Skeletal muscle tissue (tissue), 4 donors: Measurements from ENCODE around the gene FAM72B. TPM values are rescaled to one million over a fixed set of nuclear protein-coding genes. Genes with fewer than 3 reads are reported as not detected.
"Not testable (repeated sequence)": the region's sequence is repeated elsewhere in the genome, so short reads cannot be mapped to it uniquely, and the experiment has no call there.

Experiments
- H3K27ac ChIP-seq: one replicate; pipeline ENCODE4 v1.7.0; 2013; ENCODE audit warnings: mild to moderate bottlenecking, low read depth, low read length, inconsistent platforms
- H3K27me3 ChIP-seq, 3 donors: one replicate each; pipeline ENCODE4 v1.7.0; 2013; ENCODE audit warnings: low read length in 3 of 3; ENCODE audit not compliant: control insufficient read depth in 3 of 3, insufficient read depth in 3 of 3
- H3K36me3 ChIP-seq, 3 donors: one replicate each; pipeline ENCODE4 v1.7.0; 2013; ENCODE audit warnings: low read length in 3 of 3; ENCODE audit not compliant: control insufficient read depth in 3 of 3, insufficient read depth in 3 of 3
- H3K4me1 ChIP-seq, 3 donors: one replicate each; pipeline ENCODE4 v1.7.0; 2013; ENCODE audit warnings: low read length in 3 of 3, mild to moderate bottlenecking in 3 of 3; ENCODE audit not compliant: control insufficient read depth in 3 of 3, insufficient read depth in 3 of 3
- H3K4me3 ChIP-seq, 3 donors: one replicate each; pipeline ENCODE4 v1.7.0; 2013; ENCODE audit warnings: low read length in 3 of 3
- H3K9ac ChIP-seq, 3 donors: one replicate each; pipeline ENCODE4 v1.7.0; 2013; ENCODE audit warnings: low read length in 3 of 3, mild to moderate bottlenecking in 3 of 3, moderate library complexity in 2 of 3, low read depth in 1 of 3
- H3K9me3 ChIP-seq, 3 donors: one replicate each; pipeline ENCODE4 v1.7.0; 2013; ENCODE audit warnings: low read length in 3 of 3; ENCODE audit not compliant: control insufficient read depth in 3 of 3
- total RNA-seq: library from RNA; depleted of rRNA; stranded (reverse); fragments of >200 nt; gene quantifications from one replicate; pipeline ENCODE4 v1.2.3, GENCODE V29; 2014
- donor health status: Osteomylitis.

Gene FAM72B
- total RNA-seq: 1.0 TPM

DNA sequence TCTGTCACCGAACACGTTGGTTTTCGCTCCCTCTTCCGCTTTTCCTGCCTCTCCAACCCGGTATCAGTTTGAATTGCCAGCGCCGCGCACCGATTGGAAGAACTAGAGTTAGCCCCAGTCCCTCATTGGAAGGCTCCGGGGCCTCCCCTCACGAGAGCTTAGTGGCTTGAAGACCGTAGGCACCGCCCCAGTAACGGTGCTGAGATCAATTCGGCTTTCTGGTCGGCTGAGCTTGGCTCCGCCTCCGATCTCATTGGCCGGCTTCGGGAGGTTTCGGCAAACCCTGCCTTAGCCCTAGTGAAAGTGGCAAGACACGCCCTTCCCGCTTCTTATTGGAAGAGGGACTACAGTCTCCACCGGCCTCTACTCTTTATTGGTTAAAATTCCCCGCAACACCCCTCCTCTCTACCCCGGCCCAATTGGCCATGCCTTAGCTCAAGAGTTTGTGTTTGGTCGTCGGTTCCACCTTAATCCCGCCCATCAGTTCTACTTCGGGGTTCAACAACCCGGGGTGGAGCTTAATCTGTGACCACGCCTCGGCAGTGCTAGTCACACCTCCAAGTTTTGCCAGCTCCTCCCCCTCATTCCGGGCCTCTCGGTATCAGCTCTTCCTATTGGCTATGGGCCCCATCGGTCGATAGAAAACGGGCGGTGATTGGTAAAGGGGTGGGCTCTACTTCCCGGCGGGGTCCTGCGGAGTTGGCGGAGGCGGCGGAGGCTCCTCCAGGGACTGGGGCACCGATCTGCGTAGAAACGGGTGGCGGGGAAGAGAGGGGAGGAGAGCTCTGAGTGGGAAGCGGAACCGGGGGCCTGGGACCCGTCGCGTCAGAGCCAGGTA is at the start of gene FAM72B, which contains the start of gene SRGAP2C:
Gene FAM72B (minus strand): TSS at position 51 of the 838 bp plus-strand sequence. CDS start 851 bp downstream, outside the sequence.
Gene SRGAP2C (plus strand): TSS at position 686 of the 838 bp plus-strand sequence. CDS start 2,472 bp downstream, outside the sequence.
- H3K4me1 ChIP-seq, H3K36me3 ChIP-seq, H3K9ac ChIP-seq, H3K27me3 ChIP-seq, H3K27ac ChIP-seq, H3K9me3 ChIP-seq: not testable (repeated sequence)
- H3K4me3 ChIP-seq: peak within 1 kb of the TSS in 1 of 3 donors; percentile 38

DNA sequence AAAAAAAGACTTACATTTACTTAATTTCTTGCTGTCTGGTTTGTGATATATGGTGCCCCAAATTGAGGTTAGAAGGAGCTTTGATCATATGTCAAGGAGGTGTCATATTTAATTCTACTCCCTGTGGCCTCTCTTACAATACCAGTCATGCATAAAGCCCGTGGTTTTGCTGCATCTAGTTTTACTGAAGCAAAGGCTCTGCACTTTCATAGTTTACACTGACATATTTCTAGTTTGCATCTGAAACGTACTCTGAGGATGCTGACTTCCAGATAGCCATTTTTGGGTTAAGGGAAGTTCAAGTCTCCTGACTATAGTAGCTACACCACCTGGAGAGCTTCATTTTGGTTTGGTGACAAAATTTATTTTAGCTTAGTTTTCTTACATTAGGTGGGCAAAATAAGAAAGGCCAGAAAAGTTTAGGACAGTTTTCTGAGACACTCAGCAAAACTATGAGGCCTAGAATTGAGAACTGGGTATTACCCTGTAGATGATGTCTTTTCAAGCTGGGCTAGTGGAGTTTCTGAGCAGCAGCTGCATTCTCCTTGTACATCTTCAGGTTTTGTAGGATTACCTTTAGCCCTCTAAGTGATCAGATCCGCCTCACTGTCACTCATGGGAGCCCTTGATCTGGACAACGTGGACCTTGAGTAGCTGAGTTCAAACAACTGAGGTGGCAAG is 48.4 kb upstream of the FAM72B start:
- H3K9ac ChIP-seq, H3K36me3 ChIP-seq, H3K27ac ChIP-seq, H3K4me3 ChIP-seq, H3K27me3 ChIP-seq, H3K4me1 ChIP-seq, H3K9me3 ChIP-seq: not testable (repeated sequence)

DNA sequence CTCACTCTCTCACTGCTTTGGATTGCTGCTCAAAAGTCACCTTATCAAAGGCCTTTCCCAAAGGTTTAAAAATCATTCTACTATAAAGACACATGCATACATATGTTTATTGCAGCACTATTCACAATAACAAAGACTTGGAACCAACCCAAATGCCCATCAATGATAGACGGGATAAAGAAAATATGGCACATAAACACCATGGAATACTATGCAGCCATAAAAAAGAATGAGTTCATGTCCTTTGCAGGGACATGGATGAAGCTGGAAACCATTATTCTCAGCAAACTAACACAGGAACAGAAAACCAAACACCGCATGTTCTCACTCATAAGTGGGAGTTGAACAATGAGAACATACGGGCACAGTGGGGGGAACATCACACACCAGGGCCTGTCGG is 46.5 kb upstream of the FAM72B start:
- H3K9ac ChIP-seq: not testable (repeated sequence)

DNA sequence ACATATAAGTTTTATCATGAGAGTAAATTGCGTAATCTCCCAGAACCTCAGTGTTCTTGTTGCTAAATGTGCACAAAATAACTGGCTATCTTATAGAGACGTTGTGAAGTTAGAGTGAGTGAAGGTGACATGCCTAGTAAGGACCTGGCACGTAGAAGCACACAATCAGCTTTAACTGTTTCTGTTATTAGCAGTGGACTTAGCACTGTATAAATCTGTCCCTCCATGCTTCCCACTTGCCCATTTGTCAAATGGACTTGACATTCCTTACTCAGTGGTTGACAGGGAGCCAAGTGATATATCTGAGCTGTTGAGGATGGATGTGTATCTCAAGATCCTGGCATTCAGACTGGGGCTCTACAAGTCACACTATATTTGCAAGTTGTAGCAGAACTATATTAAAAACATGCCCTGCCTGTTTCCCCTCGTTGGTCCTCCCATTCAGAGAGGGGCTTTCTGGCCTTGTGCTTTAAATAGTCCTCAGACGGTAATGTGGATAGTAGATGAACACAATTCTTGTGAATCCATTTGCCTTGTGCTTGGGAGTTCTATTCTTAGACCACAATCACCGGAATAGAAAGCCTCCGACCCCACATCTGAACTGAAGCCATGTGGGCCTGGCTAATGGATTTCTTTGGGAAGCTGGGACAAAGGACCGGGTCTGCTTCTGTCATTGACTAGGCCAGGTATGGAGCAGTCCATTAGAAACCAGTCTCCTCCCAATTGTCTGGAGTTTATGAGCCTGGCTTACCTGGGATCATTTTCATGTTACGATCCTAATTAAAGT is 43.6 kb upstream of the FAM72B start:
- not testable (repeated sequence) for H3K4me1 ChIP-seq, H3K4me3 ChIP-seq, H3K9ac ChIP-seq, H3K9me3 ChIP-seq, H3K27me3 ChIP-seq, H3K27ac ChIP-seq, H3K36me3 ChIP-seq

More for the DNA sequence above, 46.5 kb upstream of the FAM72B start:
- H3K27ac ChIP-seq, H3K4me1 ChIP-seq, H3K9me3 ChIP-seq, H3K36me3 ChIP-seq, H3K4me3 ChIP-seq, H3K27me3 ChIP-seq: not testable (repeated sequence)

DNA sequence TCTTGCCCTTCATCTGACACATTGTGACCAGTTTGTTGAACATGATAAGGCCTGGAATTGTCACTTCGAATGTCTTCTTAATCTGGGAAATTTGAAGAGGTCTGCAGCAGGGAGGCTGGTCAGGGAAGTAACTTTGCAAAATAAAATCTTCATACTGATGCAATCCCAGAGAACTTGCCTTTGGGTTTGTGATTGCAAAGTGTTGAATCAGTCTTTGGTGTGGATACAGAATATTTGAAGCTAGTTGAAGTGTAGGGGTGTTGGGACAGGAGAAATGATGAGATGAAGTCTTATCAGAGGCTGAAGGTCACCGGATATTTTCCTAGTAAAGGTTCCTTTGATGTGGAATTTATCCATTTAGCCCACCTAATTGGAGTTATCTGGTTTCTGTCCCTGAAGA is 42.8 kb upstream of the FAM72B start:
- not testable (repeated sequence) for H3K4me1 ChIP-seq, H3K9ac ChIP-seq, H3K36me3 ChIP-seq, H3K27me3 ChIP-seq, H3K9me3 ChIP-seq, H3K4me3 ChIP-seq, H3K27ac ChIP-seq

DNA sequence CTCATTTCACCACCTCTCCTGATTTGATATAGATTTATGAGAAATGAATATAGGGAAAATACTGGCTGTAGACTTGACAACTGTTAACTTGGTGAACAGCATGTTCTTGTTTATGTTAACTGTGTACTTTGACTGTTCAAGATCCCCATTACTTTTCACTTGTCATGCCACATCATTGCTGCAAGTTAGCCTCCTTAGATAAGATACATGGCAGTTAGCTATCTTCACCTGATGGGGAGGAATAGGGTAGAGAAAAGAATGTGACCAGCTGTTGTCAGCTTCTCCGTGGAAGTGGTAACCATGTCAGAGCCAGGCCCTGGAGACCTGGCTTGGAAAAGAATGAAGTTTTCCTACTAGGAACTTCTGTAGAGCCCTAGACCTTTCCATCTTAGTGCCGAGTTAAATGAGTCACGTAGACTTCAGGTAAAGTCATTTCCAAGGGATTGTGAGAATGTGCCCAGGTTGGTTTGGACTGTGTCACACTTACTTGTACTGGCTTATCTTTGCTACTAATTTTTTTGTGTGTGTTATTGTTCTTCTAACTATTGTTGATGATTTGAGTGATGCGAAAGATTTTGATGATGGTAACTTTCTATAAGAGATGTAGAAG is 42.3 kb upstream of the FAM72B start:
- not testable (repeated sequence) for H3K27ac ChIP-seq, H3K36me3 ChIP-seq, H3K4me3 ChIP-seq, H3K27me3 ChIP-seq, H3K9me3 ChIP-seq, H3K9ac ChIP-seq, H3K4me1 ChIP-seq

DNA sequence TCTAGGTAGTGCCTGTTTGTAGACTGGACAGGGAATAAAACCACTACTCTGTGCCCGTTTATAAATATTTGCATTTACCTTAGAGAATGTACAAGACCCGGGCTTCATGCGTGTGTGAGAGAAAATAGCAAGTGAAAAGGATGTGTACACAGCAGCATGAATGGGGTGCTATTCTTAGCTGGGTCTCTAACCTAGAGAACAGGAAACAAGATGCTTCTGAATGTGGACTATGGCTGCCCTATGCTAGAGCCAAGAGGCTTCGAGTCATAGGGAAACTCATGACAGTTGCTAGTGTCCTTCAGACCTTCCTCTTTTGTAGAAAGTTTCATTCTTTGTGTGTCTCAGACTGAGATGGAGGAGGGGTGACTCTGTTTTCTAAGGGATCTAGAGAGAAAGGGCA is 40.6 kb upstream of the FAM72B start:
- not testable (repeated sequence) for H3K9me3 ChIP-seq, H3K27ac ChIP-seq, H3K27me3 ChIP-seq, H3K4me3 ChIP-seq, H3K9ac ChIP-seq, H3K36me3 ChIP-seq, H3K4me1 ChIP-seq

DNA sequence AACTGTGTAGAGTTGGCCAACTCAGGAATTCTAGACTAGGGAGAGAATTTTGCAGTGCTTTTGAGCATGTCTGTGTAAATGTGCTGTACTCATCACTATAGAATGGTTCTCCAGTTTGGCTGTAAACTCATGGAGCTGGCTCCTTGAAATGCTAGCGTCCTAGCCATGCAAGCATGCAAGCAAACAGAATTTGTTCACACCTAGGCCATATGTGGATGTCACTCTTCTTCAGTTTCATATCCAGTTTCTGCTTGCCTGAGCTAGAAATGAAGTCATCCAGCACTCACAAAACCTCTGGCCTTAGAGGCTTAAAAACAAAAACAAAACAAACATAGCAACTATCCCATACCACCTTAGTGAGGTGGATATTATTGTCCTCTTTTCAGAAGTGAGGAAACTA is 37.6 kb upstream of the FAM72B start:
- H3K9ac ChIP-seq: not testable (repeated sequence)

DNA sequence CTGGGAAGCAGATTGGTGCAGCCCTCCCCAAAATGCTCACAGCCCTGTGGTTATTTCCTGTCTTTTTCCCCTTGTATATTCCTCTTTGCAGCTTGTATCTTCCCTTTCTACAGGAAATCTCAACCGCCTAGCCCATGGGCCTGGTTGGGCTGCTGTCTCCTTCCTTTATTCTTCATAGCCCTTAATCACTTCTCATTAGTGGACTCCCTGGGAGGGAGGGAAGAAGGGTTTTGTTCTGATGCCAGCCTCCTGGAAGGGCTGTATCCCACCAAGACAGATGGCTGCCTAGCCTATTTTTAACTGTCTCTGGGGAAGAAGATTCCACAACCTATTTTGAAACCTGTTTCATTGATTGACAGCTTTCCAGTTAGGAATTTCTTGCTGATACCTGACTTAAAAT is 32.5 kb upstream of the FAM72B start:
- not testable (repeated sequence) for H3K9me3 ChIP-seq, H3K36me3 ChIP-seq, H3K4me3 ChIP-seq, H3K27ac ChIP-seq, H3K4me1 ChIP-seq, H3K27me3 ChIP-seq, H3K9ac ChIP-seq

More for the DNA sequence above, 37.6 kb upstream of the FAM72B start:
- not testable (repeated sequence) for H3K27me3 ChIP-seq, H3K36me3 ChIP-seq, H3K9me3 ChIP-seq, H3K4me3 ChIP-seq, H3K4me1 ChIP-seq, H3K27ac ChIP-seq
